IPS DF 4.7 (cell line): ENCODE results near the gene BRF1.

Experiments
- DNase-seq: peaks from one replicate; pipeline ENCODE4 v3.0.0-alpha.2; 2013; ENCODE audit warnings: low spot score; ENCODE audit errors: extremely low read depth

Gene BRF1

GRCh38 chr14:105199093-105199492, 101.7 kb downstream of the BRF1 start:
- no peak for DNase-seq

DNA sequence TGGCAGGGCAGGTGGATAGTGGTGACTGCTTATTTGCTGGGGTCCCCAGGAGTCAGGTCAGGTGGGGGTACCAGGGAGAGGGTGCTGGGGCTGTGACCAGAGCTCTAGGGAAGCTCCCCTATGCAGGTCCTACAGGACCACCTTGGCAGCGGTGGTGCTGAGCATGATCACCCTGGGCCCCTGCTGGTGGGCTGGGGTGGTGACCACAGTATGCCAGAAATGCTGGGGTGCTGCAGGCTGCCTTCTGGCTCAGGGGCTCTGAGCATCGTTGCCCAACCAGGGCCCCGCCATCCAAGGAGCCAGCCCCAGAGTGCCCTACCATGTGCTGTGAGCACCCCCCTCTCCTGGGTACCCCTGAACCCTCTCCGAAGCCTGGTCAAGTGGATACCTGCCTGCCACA, 102.2 kb downstream of the BRF1 start:
- DNase-seq: no peak

DNA sequence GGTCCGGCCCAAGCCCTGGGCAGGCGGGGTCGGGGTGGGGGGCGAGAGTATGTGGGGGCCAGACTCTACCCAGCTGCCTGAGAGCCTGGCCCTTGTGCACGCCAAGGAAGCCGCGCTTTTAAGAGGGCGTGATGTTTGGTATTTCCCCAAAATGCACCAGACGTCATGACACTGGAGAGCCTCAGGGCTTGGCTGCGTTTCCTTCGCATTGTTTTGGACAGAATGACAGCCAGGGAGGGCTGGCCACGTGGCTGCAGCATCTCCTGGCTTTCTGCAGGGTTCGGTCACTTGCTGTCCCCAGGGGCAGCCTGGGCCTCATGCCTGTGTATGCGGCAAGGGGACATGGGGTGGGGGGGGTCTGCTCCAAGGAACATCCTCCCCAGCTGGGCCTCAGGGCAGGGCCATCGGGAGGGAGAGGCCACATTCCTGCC, 103.6 kb downstream of the BRF1 start:
- DNase-seq: no peak

- DNase-seq: no peak
These were observed 104.4 kb downstream of the BRF1 start for GRCh38 chr14:105196265-105196960.

GRCh38 chr14:105195522-105196264, 105.1 kb downstream of the BRF1 start:
- no peak for DNase-seq

GRCh38 chr14:105195051-105195450, 105.8 kb downstream of the BRF1 start:
- DNase-seq: no peak

GRCh38 chr14:105193916-105194782, 106.7 kb downstream of the BRF1 start:
- no peak for DNase-seq

DNA sequence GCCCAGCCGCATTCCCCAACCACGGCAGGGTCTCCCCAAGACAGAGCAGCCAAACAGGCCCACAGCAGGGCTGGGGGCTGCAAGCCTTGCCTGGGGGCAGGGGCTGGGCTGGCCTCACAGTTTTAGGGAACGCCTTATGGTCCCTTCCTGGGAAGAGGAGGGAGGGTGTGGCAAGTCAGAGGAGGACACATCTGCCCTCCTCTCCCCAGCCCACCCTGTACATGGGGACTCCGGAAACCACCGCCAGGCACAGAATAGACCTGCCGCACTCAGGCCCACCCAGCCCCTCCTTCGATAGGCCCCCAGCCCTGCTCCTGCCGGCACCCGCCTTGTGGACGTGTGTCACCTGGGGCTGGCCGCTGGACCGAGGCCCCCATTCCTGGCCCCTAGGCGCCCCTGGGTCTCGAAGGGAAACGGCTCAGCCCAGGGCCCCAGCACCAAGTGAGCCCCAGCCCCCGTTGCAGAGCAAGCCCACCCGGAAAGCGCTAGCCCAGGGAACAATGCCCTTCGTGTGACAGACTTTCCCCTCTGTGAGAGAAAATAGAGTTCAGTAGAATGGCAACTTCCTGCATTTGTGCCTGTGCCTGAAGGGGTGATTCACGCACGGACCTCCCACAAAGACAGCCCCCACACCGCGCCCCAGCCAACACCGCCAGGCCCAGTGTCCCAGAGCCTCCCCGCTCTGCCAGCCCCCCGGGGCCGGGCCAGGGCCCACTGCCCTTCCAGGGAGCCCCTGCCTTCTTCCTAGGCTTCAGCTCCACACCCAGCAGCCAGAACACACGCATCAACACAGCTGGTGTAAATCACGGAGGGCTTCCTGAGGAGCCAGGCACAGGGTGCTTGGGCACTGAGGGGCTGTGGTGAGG, 107.7 kb downstream of the BRF1 start:
- no peak for DNase-seq

GRCh38 chr14:105187935-105188524, 112.8 kb downstream of the BRF1 start:
- DNase-seq: no peak

DNA sequence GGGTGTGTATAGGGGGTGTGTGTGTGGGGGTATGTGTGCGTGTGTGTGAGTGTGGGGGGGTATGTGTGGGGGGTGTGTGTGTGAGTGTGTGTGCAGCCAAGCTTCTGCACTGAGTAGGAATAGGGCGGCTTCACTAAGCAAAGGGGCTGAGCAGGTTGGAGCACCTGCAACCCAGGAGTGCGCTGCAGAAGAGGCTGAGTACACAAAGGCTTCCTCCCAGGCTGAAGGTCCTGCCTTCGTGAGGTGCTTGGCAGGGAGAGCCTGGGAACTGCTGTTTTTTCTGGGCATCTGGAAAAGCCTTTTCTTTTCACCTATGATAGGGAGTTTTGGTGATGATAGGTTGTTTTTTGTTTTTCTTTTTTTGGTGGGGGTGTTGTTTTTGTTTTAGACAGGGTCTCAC, 113.7 kb downstream of the BRF1 start:
- no peak for DNase-seq

DNA sequence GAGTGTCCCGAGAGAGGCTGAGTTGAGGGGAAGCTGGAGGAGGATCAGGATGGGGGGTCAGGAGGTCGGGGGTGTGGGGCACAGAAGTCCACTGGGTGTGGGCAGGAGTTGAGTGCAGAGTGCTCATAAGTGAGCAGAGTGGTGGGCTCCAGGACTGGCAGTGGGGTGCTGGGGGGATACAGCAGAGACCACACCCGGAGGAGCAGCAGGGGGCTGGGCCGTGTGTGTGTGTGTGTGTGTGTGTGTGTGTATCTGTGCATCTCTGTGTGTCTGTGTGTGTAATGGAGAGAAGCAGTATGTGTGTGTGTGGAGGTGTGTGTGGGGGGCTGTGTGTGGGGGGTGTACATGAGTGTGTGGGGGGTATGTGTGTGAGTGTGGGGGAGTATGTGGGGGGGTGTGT, 114.8 kb downstream of the BRF1 start:
- DNase-seq: no peak

DNA sequence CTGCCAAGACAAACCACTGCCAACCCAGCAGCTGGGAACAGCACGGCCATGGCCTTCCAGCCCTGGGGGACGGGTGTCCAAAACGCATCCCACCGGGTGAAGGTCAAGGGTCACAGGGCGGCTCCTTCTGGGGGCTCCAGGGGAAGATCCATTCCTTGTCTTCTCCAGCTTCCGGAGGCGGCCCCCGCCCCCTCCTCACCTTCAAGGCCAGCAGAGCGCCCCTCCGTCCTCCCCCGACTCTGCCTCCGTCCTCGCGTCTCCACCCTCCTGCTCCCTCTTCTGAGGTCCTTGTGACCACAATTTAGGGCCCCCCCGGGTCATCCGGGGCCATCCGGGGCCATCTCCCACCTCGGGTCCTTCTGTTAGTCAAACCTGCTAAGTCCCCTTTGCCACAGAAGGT, 115.8 kb downstream of the BRF1 start:
- DNase-seq: no peak

DNA sequence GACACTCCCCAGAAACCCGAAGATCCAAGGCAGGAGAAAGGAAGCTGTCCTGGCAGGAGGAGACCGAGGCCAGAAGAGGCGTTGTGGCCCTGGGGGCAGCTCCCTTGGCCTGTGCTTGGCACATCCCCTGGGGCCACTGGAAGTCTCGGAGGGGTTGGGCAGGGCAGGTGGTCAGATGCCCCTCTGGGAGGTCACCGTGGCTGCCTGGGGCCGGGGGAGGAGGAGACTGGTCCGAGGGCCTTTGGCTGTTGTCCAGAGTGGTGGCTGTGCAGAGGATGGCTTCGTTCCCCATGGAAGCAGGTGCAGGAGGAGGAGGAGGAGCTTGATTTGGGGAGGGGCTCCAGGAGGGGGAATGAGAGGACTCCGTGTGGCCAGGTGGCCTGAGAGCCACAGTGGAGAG, 116.3 kb downstream of the BRF1 start:
- DNase-seq: no peak

GRCh38 chr14:105182296-105183020, 118.3 kb downstream of the BRF1 start:
- no peak for DNase-seq

DNA sequence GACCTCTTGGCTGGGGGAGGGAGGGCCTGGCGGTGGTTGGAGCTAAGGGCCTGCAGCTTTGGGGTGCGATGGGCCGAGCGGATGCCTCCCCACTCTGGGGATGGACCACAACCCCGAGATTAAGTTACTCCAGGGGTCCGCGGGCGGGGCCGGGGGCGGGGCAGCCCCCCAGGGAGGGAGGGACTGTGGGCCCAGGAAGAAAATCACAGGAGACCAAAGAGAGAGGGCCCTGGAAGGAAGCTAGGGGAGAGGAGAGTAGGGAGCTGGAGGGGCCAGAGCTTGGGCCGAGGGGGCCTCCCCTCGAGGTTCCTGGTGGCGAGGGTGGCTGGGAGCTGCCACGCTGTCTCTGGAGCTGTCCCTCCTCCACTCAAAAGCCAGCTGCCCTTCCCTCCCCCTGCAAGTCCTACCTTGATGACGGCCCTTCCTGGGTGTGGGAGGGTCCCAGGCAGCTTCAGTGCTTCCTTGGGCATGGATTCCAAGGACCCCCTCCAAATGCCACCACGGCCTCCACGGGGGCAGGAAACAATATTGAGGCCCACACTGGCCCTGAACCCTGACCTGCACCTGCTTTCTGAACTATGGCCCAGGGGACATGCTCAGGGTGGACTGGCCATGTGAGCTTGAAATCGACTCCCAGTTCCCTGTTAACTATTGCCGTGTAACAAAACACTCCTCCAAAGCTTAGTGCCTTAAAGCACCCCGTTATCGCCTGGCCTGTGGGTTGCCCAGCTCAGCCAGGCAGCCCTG, 119.1 kb downstream of the BRF1 start:
- no peak for DNase-seq

DNA sequence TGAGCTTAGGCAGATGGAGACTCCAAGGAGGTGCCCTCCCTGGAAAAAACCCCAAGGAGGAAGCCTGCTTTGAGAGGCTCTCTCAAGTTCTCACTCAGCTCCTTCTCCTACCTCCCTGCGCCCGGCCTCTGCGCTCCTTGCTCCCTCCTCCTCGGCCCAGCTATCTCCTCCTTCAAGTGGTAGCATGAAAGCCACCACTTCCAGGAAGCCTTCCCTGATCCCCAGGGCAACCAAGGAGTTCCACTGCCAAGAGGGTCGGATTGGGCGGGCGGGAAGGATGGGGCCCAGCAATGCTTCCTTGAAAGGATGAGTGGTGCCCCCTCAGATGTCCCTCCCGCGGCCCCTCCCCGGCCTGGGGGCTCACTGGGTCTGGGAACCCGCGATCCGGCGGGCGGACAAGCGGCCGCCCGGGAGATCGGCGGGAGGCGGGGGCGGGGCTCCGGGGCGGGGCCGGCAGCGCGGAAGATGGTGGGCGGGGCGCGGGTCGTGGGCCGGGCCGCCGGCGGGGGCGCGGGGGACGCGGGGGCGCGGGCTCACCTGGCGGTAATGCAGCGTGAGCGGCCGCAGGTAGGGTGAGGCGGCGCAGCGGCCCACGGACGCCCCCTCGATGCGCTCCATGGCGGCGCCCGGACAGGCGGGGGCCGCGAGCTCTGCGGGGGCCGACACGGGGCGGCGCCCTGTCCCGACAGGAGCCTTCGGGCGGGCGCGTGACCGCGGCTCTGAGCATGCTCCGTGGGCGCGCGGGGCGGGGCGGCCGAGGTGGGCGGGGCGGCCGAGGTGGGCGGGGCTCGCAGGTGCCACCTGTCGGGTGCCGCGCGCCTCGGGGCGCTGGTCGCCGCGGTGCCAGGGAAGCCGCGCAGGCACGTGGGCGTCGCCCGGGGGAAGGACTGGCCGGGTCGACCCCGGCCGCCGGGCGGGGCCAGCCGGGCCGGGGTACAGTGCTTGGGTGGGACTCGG, 119.9 kb downstream of the BRF1 start, which contains the start of gene NUDT14:
NUDT14 (minus strand) TSS at position 721 of the 957 bp plus-strand sequence; CDS start at position 618, 103 bp downstream.
- DNase-seq: no peak

- no peak for DNase-seq
These were observed 121.6 kb downstream of the BRF1 start for GRCh38 chr14:105179191-105179590.

DNA sequence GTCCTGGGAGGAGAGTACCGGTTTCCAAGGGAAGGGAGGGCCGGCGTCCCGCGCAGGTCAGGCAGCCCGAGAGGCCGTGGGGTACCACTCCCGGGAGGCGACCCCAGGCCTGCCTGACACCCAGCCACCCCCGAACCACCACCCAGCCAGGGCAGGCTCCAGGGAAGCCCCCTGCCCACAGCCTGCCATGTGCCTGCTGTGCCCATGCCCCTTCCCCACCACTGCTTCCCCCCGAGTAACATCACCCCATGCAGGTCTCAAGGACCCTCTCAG, 122.0 kb downstream of the BRF1 start:
- DNase-seq: no peak
